K562 (cell line): ENCODE data around the gene ITPRIPL2. TPM values are rescaled to one million over a fixed set of nuclear protein-coding genes. Genes with fewer than 3 reads are reported as not detected.

Experiments used
- ATAC-seq: fragments of 200-7000 bp; cut with Tn5 transposase; 3 replicates; pipeline ENCODE4 v1.9.1; 2020; ENCODE audit warnings: moderate library complexity
- BruUV-seq: library from RNA; stranded (reverse); fragments of 400-500 nt; replicated peaks from 2 replicates; lab custom pipeline; 2021; lab: Mats Ljungman, UMichigan
- CTCF ChIA-PET: fragments of 300-600 bp; formaldehyde crosslinking; extraction: SDS; loops from one replicate; lab custom pipeline; 2021; ENCODE audit warnings: low intra/inter-chr PET ratio; lab: Yijun Ruan, JAX
- POLR2A ChIA-PET: fragments of 300-600, 350-650 bp; sonication (Branson Sonifier 250); formaldehyde crosslinking; extraction: SDS; loops from one replicate; lab custom pipeline; 2021; ENCODE audit warnings: antibody characterized with exemption, inconsistent platforms; lab: Yijun Ruan, JAX
- DNase-seq, 4 experiments: peaks; one replicate each; pipeline versions ENCODE4 v3.0.0 to v3.0.0-alpha.2; 2011 to 2018; ENCODE audit warnings: low spot score in 3 of 4, mixed read lengths in 3 of 4; ENCODE audit errors: extremely low read depth in 1 of 4
- FAIRE-seq: peaks from 2 replicates; lab custom pipeline; 2011; peaks lifted over from hg19 to GRCh38; lab: Jason Lieb, UNC
- H2AFZ ChIP-seq: 2 replicates; pipeline ENCODE4 v1.6.0; 2011; ENCODE audit warnings: low read depth, low read length, control low read depth, inconsistent platforms
- H3K27ac ChIP-seq: fragments of 200-600 bp; 3 replicates; pipeline ENCODE4 v1.8.0; 2011; ENCODE audit warnings: low read depth, mild to moderate bottlenecking, control low read depth, inconsistent platforms, low read length, moderate library complexity, mixed read lengths; ENCODE audit errors: extremely low read depth
- H3K27me3 ChIP-seq, 2 experiments: fragments of 300-600 bp in 1 of 2; 2 replicates in 1 of 2; 3 replicates in 1 of 2; pipeline versions ENCODE4 v1.6.0 to v1.8.0; 2011; ENCODE audit warnings: inconsistent platforms in 2 of 2, low read length in 2 of 2, mild to moderate bottlenecking in 1 of 2, mixed read lengths in 1 of 2, moderate library complexity in 1 of 2; ENCODE audit not compliant: control insufficient read depth in 2 of 2, insufficient read depth in 2 of 2
- H3K36me3 ChIP-seq: fragments of 300-600 bp; 3 replicates; pipeline ENCODE4 v1.8.0; 2011; ENCODE audit warnings: mild to moderate bottlenecking, low read length, inconsistent platforms; ENCODE audit not compliant: control insufficient read depth, insufficient read depth
- H3K4me1 ChIP-seq, 2 experiments: fragments of 200-600 bp in 1 of 2; replicated peaks in 1 of 2; 2 replicates in 1 of 2; 3 replicates in 1 of 2; pipeline versions ENCODE4 v1.5.1 to v1.8.0; 2011; ENCODE audit warnings: inconsistent platforms in 2 of 2, low read length in 2 of 2, mild to moderate bottlenecking in 1 of 2, mixed read lengths in 1 of 2, moderate library complexity in 1 of 2; ENCODE audit not compliant: control insufficient read depth in 2 of 2, insufficient read depth in 2 of 2
- H3K4me2 ChIP-seq: 2 replicates; pipeline ENCODE4 v1.6.1; 2011; ENCODE audit warnings: low read length, control low read depth, inconsistent platforms, mixed read lengths; ENCODE audit not compliant: insufficient read depth
- H3K4me3 ChIP-seq: fragments of 200-600 bp; sonication (generic), shearing (Covaris generic); 2 replicates; pipeline ENCODE4 v1.5.1; 2016; ENCODE audit warnings: control low read depth, inconsistent platforms
- H3K79me2 ChIP-seq: fragments of 200-600 bp; 3 replicates; pipeline ENCODE4 v1.8.0; 2011; ENCODE audit warnings: low read length, inconsistent platforms; ENCODE audit not compliant: control insufficient read depth, insufficient read depth
- H3K9ac ChIP-seq, 2 experiments: 2 replicates each; pipeline versions ENCODE4 v1.6.0 to v1.6.1; 2011; ENCODE audit warnings: low read depth in 2 of 2, low read length in 2 of 2, control low read depth in 1 of 2, inconsistent platforms in 1 of 2, mild to moderate bottlenecking in 1 of 2, mixed read lengths in 1 of 2; ENCODE audit not compliant: insufficient read depth in 1 of 2
- H3K9me1 ChIP-seq: one replicate; pipeline ENCODE4 v1.6.0; 2011; ENCODE audit warnings: inconsistent platforms, mild to moderate bottlenecking, low read length, moderate library complexity; ENCODE audit not compliant: control insufficient read depth, insufficient read depth
- H3K9me3 ChIP-seq: replicated peaks from 2 replicates; pipeline ENCODE4 v1.5.1; 2011; ENCODE audit warnings: low read depth, low read length, inconsistent platforms; ENCODE audit not compliant: control insufficient read depth, insufficient read depth
- H4K20me1 ChIP-seq: replicated peaks from 2 replicates; pipeline ENCODE4 v1.6.1; 2011; ENCODE audit warnings: low read length, inconsistent platforms, mixed read lengths; ENCODE audit not compliant: control insufficient read depth, insufficient read depth
- ATF7 ChIP-seq: fragments of 450-650 bp; IDR thresholded peaks from 2 replicates; pipeline ENCODE4 v1.7.1; 2014; ENCODE audit warnings: mild to moderate bottlenecking, moderate library complexity
- ZBTB17 ChIP-seq: fragments of 450-650 bp; formaldehyde crosslinking; IDR thresholded peaks from 2 replicates; pipeline ENCODE4 v1.4.0; 2020; ENCODE audit warnings: mild to moderate bottlenecking
- WGBS: fragments of 100-300 bp; shearing (Covaris generic); methylation state at CpG from one replicate; pipeline ENCODE4 v1.1.6; 2016; ENCODE audit warnings: low coverage, mixed read lengths; ENCODE audit not compliant: insufficient coverage; ENCODE audit errors: missing lambda C conversion rate; 5-methylcytosine and 5-hydroxymethylcytosine counted together
- in situ Hi-C: fragments of 300-500 bp; cut with MboI; formaldehyde crosslinking; loops from 4 replicates; pipeline ENCODE4 v1.15.0; 2018; ENCODE audit warnings: inconsistent platforms, mixed read lengths
- intact Hi-C: fragments of 100-400 bp; cut with micrococcal nuclease; formaldehyde crosslinking; loops from 2 replicates; pipeline ENCODE4 v1.14.2; 2022
- polyA plus RNA-seq, 8 experiments: library from polyadenylated mRNA; depleted of rRNA in 4 of 8; stranded (reverse) in 5 of 8; unstranded in 3 of 8; fragments of >200 nt; fragmentation: Nextera tagmentation in 2 of 8; fragmentation: Illumina TruSeq in 1 of 8; extraction: Ambion mirVana in 2 of 8; extraction: Trizol in 1 of 8; gene quantifications; 2 replicates each; pipeline versions ENCODE4 v1.2.1 to v1.2.3, GENCODE V29; 2011 to 2014; ENCODE audit warnings: inconsistent platforms in 1 of 8, missing spikeins in 1 of 8
- total RNA-seq, 7 experiments: library from RNA; depleted of rRNA in 6 of 7; stranded (reverse); fragments of >200 nt in 6 of 7; fragmentation: Illumina TruSeq in 2 of 7; extraction: Trizol in 2 of 7; gene quantifications; 2 replicates each; pipeline versions ENCODE4 v1.2.1 to v1.2.3, GENCODE V29; 2011 to 2021; ENCODE audit warnings: low replicate concordance in 1 of 7
- TF ChIP-seq, protein P1 (sequence below): fragments of 450-650 bp; IDR thresholded peaks from 2 replicates; pipeline ENCODE4 v1.6.1; 2018; ENCODE audit not compliant: partially characterized antibody

The ITPRIPL2 gene
- total and polyA plus RNA-seq, 9 of the 15 experiments (the other 6 are each of a cell fraction or from before 2014, with no cell fraction given), result 0.04 to 2.2 (median 0.58) TPM

DNA sequence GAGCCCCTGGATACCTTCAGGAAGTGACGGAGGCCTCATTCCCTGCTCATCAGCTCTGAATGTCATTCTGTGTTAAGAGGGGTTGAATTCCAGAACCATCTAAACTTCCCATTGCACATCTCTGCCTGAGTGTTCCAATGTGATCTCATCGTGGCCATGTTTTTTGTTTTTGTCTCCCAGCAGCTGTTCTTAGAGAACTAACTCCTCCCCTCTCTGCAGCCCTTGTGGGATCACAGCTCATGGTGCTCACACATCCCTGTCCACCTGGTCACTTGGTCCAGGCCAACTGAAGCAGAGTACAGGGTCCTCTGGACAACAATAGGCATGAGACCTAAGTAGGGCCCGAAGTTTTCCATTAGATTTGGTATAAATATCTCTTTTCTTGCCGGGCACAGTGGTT is 48.3 kb downstream of the ITPRIPL2 start:
- ChIA-PET POLR2A (no interaction called here), CTCF (no interaction called here)
- no peak overlapping the region for H3K27ac ChIP-seq
- in situ Hi-C loops, result no loop called here
- BruUV-seq, result no TSS peak
- 5% methylated on average over 4 of the region's 4 CpGs for WGBS
- ATAC-seq (no peak; the same call in 2 of the 3 replicates), DNase-seq (no peak), FAIRE-seq (no peak)
- H3K27me3 ChIP-seq, result peaks cover 2 to 21% of the 10 kb centered on the region in 2 experiments; a peak in 3 of 5 replicates
- H3K9ac ChIP-seq, result no peak overlapping the region
- H3K79me2 ChIP-seq, result no peaks in the 10 kb centered on the region
- H3K9me1 ChIP-seq, result no peaks in the 10 kb centered on the region
- H3K4me1 ChIP-seq, result no peaks in the 10 kb centered on the region; a peak in 1 of 5 replicates
- H3K4me2 ChIP-seq, result no peak overlapping the region
- no peak overlapping the region for H3K4me3 ChIP-seq
- H4K20me1 ChIP-seq, result no peaks in the 10 kb centered on the region
- no peaks in the 10 kb centered on the region; the same call in 1 of the 2 replicates for H3K9me3 ChIP-seq
- TF ChIP-seq ZBTB17 (no peak), ATF7 (peak; percentile 35; the same call in 1 of the 2 replicates)
- TF ChIP-seq, protein P1, sequence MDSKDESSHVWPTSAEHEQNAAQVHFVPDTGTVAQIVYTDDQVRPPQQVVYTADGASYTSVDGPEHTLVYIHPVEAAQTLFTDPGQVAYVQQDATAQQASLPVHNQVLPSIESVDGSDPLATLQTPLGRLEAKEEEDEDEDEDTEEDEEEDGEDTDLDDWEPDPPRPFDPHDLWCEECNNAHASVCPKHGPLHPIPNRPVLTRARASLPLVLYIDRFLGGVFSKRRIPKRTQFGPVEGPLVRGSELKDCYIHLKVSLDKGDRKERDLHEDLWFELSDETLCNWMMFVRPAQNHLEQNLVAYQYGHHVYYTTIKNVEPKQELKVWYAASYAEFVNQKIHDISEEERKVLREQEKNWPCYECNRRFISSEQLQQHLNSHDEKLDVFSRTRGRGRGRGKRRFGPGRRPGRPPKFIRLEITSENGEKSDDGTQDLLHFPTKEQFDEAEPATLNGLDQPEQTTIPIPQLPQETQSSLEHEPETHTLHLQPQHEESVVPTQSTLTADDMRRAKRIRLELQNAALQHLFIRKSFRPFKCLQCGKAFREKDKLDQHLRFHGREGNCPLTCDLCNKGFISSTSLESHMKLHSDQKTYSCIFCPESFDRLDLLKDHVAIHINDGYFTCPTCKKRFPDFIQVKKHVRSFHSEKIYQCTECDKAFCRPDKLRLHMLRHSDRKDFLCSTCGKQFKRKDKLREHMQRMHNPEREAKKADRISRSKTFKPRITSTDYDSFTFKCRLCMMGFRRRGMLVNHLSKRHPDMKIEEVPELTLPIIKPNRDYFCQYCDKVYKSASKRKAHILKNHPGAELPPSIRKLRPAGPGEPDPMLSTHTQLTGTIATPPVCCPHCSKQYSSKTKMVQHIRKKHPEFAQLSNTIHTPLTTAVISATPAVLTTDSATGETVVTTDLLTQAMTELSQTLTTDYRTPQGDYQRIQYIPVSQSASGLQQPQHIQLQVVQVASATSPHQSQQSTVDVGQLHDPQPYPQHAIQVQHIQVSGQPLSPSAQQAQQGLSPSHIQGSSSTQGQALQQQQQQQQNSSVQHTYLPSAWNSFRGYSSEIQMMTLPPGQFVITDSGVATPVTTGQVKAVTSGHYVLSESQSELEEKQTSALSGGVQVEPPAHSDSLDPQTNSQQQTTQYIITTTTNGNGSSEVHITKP, result peak; percentile 95
- intact Hi-C loops, result no loop called here
- no peak overlapping the region for H2AFZ ChIP-seq
- H3K36me3 ChIP-seq, result no peaks in the 10 kb centered on the region
